GM10266 (cell line): ENCODE measurements around the gene MALRD1.

Experiments
- DNase-seq: peaks from one replicate; pipeline ENCODE4 v3.0.0; 2012; ENCODE audit errors: extremely low spot score
- TF ChIP-seq, protein P1 (sequence below): IDR thresholded peaks from 2 replicates; pipeline ENCODE4 v1.5.1; 2012; ENCODE audit warnings: mild to moderate bottlenecking, low read depth; ENCODE audit not compliant: control insufficient read depth, insufficient read depth; ENCODE audit errors: missing control alignments

Gene MALRD1

GRCh38 chr10:19204246-19204917 lies 155.8 kb downstream of the MALRD1 start:
- TF ChIP-seq, protein P1, sequence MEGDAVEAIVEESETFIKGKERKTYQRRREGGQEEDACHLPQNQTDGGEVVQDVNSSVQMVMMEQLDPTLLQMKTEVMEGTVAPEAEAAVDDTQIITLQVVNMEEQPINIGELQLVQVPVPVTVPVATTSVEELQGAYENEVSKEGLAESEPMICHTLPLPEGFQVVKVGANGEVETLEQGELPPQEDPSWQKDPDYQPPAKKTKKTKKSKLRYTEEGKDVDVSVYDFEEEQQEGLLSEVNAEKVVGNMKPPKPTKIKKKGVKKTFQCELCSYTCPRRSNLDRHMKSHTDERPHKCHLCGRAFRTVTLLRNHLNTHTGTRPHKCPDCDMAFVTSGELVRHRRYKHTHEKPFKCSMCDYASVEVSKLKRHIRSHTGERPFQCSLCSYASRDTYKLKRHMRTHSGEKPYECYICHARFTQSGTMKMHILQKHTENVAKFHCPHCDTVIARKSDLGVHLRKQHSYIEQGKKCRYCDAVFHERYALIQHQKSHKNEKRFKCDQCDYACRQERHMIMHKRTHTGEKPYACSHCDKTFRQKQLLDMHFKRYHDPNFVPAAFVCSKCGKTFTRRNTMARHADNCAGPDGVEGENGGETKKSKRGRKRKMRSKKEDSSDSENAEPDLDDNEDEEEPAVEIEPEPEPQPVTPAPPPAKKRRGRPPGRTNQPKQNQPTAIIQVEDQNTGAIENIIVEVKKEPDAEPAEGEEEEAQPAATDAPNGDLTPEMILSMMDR: no peak

DNA sequence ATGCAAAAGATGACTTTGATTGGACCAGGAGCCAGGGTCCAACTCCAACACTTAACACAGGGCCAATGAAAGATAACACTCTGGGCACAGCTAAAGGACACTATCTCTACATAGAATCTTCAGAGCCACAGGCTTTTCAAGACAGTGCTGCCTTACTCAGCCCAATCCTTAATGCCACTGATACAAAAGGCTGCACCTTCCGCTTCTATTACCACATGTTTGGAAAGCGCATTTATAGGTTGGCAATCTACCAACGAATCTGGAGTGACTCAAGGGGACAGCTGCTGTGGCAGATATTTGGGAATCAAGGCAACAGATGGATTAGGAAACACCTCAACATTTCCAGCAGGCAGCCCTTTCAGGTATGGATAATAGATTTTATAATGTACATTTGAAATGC lies 160.7 kb downstream of the MALRD1 start:
- no peak for DNase-seq
- TF ChIP-seq, protein P1: no peak

More at GRCh38 chr10:19204246-19204917, 155.8 kb downstream of the MALRD1 start:
- no peak for DNase-seq

DNA sequence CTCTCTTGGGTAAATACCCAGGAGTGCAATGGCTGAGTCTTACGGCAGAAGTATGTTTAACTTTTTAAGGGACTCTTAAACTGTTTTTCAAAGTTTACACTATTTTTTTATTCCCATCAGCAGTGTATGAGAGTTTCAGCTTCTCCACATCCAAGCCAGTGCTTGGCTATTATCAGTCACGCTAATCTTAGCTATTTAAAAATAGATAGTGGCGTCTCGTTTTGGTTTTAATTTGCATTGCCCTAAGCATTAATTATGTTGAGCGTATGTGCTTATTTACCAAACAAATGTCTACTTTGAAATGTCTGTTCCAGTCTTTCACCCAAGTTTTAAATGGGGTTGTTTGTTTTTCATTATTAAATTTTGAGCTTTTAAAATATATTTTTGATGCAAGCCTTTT lies 164.0 kb downstream of the MALRD1 start:
- TF ChIP-seq, protein P1: no peak
- no peak for DNase-seq

DNA sequence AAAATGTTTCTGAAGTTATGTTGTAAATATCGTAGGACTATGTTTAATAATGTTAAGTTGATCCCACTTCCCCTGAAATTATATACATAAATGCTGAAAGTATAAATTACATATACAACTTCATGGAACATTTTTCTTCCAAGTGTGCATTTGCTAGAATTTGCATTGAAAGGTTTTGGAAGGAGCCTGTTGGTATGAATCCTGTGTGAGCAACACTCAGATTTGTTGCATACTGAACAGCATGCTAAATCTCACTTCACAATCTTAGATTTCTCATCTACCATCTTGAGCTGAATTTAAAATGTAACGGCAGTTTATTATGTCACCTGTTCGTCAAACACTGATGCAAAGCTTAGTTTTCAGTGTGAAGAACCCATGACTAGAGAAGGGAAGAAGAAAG lies 172.6 kb downstream of the MALRD1 start:
- DNase-seq: no peak
- TF ChIP-seq, protein P1: no peak

- TF ChIP-seq, protein P1: no peak
- DNase-seq: no peak
These were observed 177.4 kb downstream of the MALRD1 start for GRCh38 chr10:19226025-19226424.

DNA sequence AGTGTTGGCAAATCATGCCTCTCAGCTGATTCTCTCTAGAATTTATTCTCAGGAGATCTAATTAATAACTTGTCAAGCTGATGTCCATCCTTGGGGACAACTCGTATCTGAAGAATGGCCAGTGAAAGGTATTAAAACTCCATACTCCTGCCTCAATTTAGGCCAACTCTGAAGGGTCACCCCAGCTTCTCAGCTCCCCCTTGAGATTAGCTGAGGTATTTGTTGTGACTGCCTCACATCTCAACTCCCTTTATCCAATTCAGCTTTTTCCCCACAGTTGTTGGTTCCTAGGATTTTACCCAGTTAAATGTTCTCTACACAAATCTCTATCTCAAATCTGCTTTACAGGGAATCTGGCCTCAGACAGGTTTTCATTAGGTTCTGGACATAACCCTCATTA lies 182.4 kb downstream of the MALRD1 start:
- DNase-seq: no peak
- TF ChIP-seq, protein P1: no peak

- TF ChIP-seq, protein P1: no peak
- DNase-seq: no peak
These were observed 197.5 kb downstream of the MALRD1 start for GRCh38 chr10:19245889-19246752.
